ENCODE data around the gene TMEM179. TPM values are rescaled to one million over a fixed set of nuclear protein-coding genes. Genes with fewer than 3 reads are reported as not detected.
A peak's percentile ranks its signal among the peaks of the same experiment; 100 is the strongest.

The TMEM179 gene
- total and polyA plus RNA-seq, 2 of the 13 experiments (the other 11 are each of a cell fraction or from before 2014, with no cell fraction given), result not detected

DNA sequence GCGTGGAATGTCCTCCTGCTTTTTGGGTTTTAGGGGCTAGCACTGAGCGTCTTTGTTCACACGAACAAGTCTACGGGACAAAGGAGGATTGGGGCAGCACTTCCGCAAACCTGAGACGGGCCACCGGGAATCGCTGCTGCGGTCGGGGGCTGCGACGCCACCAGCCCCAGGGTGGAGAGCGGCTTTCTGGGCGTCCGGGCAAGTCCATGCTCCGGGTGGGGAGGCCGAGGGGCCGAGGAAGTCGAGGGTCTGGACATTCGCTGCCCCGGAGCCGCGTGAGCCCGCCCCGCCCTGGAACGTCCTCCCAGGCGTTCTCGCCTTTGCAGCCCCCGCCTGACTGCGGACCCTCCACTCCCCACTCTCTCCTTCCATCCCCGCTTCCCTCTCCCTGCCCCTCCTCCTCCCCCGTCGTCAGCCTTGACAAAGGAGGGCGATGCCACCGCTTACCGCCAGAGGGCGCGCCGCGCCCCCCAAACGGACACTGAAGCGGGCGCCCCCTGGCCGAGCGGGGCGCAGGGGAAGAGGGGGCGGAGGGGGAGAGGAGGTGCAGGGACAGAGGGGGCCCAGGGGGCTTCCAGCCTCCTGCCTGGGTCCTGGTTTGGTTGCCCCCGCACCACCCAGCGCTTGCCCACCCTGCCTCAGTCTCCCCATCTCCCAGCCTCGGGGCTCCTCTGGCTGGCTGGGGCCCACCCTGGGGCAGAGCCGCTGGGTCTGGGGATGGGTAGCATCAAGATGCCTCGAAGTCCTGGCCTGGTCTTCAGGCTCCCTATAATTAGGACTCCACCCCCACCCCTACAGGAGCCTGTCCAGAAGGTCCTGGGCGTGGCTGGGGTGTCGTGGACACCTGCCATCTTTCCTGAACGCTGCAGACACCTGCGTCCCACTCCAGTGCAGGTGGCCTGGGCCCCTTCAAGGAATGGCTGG, 45.7 kb upstream of the TMEM179 start (continued):
- TF ChIP-seq CBFB (CRISPR knock-in tag; IDR thresholded peaks at IDR 0.05) (0 out of 2 replicates have a peak, but pooled peaks have one; percentile 42), MBD4 (IDR thresholded peaks at IDR 0.05; ENCODE audit: borderline replicate concordance, low read length) (no peak), MAFG (CRISPR knock-in tag; IDR thresholded peaks at IDR 0.05) (no peak), PHF8 (CRISPR knock-in tag; IDR thresholded peaks at IDR 0.05) (peak; percentile 42), ZNF660 (CRISPR knock-in tag; IDR thresholded peaks at IDR 0.05; ENCODE audit: borderline replicate concordance, low read depth) (no peak), ZSCAN9 (CRISPR knock-in tag; IDR thresholded peaks at IDR 0.05; ENCODE audit: borderline replicate concordance) (0 out of 2 replicates have a peak, but pooled peaks have one; percentile 29), ZNF557 (CRISPR knock-in tag; IDR thresholded peaks at IDR 0.05) (no peak), RARA (CRISPR knock-in tag; IDR thresholded peaks at IDR 0.05) (0 out of 2 replicates have a peak, but pooled peaks have one; percentile 25), XRCC5 (optimal IDR thresholded peaks at IDR 0.05; ENCODE audit: low read length) (peak; percentile 17), RAD21 (CRISPR knock-in tag; IDR thresholded peaks at IDR 0.05) (peak; percentile 80), HIVEP1 (CRISPR knock-in tag; IDR thresholded peaks at IDR 0.05) (0 out of 2 replicates have a peak, but pooled peaks have one; percentile 41), TAF15 (IDR thresholded peaks at IDR 0.05; ENCODE audit: low read depth, low read length, poor library complexity, severe bottlenecking) (no peak), HDAC2 (CRISPR knock-in tag; IDR thresholded peaks at IDR 0.05) (peak; percentile 23; the same call in 1 of the 2 replicates), SNRNP70 (IDR thresholded peaks at IDR 0.05; ENCODE audit: low read depth, low read length) (no peak), ZNF44 (CRISPR knock-in tag; IDR thresholded peaks at IDR 0.05) (no peak), FOXP1 (IDR thresholded peaks at IDR 0.05) (no peak), FOXP1 (CRISPR knock-in tag; IDR thresholded peaks at IDR 0.05) (no peak), HNF4G (IDR thresholded peaks at IDR 0.05; ENCODE audit: borderline replicate concordance, low read depth, low read length) (no peak), HNF4G (CRISPR knock-in tag; IDR thresholded peaks at IDR 0.05; ENCODE audit: borderline replicate concordance, low read depth) (no peak; the same call in 1 of the 2 replicates), ZBTB38 (CRISPR knock-in tag; IDR thresholded peaks at IDR 0.05) (peak; percentile 61; the same call in 1 of the 2 replicates)
- TF ChIP-seq, protein P1, sequence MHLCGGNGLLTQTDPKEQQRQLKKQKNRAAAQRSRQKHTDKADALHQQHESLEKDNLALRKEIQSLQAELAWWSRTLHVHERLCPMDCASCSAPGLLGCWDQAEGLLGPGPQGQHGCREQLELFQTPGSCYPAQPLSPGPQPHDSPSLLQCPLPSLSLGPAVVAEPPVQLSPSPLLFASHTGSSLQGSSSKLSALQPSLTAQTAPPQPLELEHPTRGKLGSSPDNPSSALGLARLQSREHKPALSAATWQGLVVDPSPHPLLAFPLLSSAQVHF (CRISPR knock-in tag; IDR thresholded peaks at IDR 0.05), result 0 out of 2 replicates have a peak, but pooled peaks have one; percentile 54
- TF ChIP-seq, protein P2, sequence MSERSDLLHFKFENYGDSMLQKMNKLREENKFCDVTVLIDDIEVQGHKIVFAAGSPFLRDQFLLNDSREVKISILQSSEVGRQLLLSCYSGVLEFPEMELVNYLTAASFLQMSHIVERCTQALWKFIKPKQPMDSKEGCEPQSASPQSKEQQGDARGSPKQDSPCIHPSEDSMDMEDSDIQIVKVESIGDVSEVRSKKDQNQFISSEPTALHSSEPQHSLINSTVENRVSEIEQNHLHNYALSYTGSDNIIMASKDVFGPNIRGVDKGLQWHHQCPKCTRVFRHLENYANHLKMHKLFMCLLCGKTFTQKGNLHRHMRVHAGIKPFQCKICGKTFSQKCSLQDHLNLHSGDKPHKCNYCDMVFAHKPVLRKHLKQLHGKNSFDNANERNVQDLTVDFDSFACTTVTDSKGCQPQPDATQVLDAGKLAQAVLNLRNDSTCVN (CRISPR knock-in tag; IDR thresholded peaks at IDR 0.05; ENCODE audit: borderline replicate concordance), result no peak
- TF ChIP-seq, protein P3, sequence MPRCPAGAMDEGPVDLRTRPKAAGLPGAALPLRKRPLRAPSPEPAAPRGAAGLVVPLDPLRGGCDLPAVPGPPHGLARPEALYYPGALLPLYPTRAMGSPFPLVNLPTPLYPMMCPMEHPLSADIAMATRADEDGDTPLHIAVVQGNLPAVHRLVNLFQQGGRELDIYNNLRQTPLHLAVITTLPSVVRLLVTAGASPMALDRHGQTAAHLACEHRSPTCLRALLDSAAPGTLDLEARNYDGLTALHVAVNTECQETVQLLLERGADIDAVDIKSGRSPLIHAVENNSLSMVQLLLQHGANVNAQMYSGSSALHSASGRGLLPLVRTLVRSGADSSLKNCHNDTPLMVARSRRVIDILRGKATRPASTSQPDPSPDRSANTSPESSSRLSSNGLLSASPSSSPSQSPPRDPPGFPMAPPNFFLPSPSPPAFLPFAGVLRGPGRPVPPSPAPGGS (CRISPR knock-in tag; IDR thresholded peaks at IDR 0.05), result 0 out of 2 replicates have a peak, but pooled peaks have one; percentile 31

All from HepG2 (cell line).